Neural cell (in vitro differentiated cells): ENCODE measurements around the gene ENOX1.

Experiments used
- CTCF ChIP-seq: fragments of 450-650 bp; IDR thresholded peaks from 2 replicates; pipeline ENCODE4 v1.5.1; 2014; ENCODE audit warnings: antibody characterized with exemption, mild to moderate bottlenecking, moderate library complexity; ENCODE audit not compliant: poor library complexity, severe bottlenecking
- EP300 ChIP-seq: fragments of 450-650 bp; conservative IDR thresholded peaks from 2 replicates; pipeline ENCODE4 v1.6.1; 2014; ENCODE audit warnings: antibody characterized with exemption, mild to moderate bottlenecking, moderate library complexity; ENCODE audit not compliant: poor library complexity, severe bottlenecking
- EZH2 ChIP-seq: fragments of 200-600, 300-800 bp; shearing (Covaris generic), sonication (generic); IDR thresholded peaks from 2 replicates; pipeline ENCODE4 v1.6.1; 2014; ENCODE audit warnings: antibody characterized with exemption, low read length, borderline replicate concordance, mild to moderate bottlenecking; ENCODE audit not compliant: insufficient read depth, poor library complexity, severe bottlenecking
- MXI1 ChIP-seq: fragments of 450-650 bp; conservative IDR thresholded peaks from 2 replicates; pipeline ENCODE4 v1.6.1; 2014; ENCODE audit warnings: antibody characterized with exemption, mild to moderate bottlenecking; ENCODE audit not compliant: poor library complexity, severe bottlenecking
- POLR2AphosphoS5 ChIP-seq: IDR thresholded peaks from 2 replicates; pipeline ENCODE4 v1.6.1; 2012
- RAD21 ChIP-seq: fragments of 450-650 bp; conservative IDR thresholded peaks from 2 replicates; pipeline ENCODE4 v1.6.1; 2014; ENCODE audit warnings: antibody characterized with exemption, mild to moderate bottlenecking, moderate library complexity
- REST ChIP-seq: IDR thresholded peaks from 2 replicates; pipeline ENCODE4 v1.6.1; 2012; ENCODE audit warnings: borderline replicate concordance
- SMC3 ChIP-seq: fragments of 450-650 bp; conservative IDR thresholded peaks from 2 replicates; pipeline ENCODE4 v1.6.1; 2014; ENCODE audit warnings: antibody characterized with exemption, mild to moderate bottlenecking, moderate library complexity; ENCODE audit not compliant: poor library complexity
- TAF1 ChIP-seq: IDR thresholded peaks from 2 replicates; pipeline ENCODE4 v1.6.1; 2012; ENCODE audit warnings: low read depth

GRCh38 chr13:43289470-43290255 is 497.1 kb downstream of the ENOX1 start:
- TF ChIP-seq POLR2AphosphoS5, result no peak
- TF ChIP-seq CTCF, result no peak
- TF ChIP-seq EP300, result no peak
- TF ChIP-seq MXI1, result no peak
- TF ChIP-seq EZH2, result no peak
- TF ChIP-seq SMC3, result no peak
- TF ChIP-seq TAF1, result no peak
- TF ChIP-seq RAD21, result no peak
- no peak for TF ChIP-seq REST
